GM23338 (cell line): Measurements from ENCODE around the gene DLGAP4. TPM values are rescaled to one million over a fixed set of nuclear protein-coding genes. Genes with fewer than 3 reads are reported as not detected.

Experiments used
- ATAC-seq: fragments of 200-7000 bp; cut with Tn5 transposase; 3 replicates; pipeline ENCODE4 v1.9.1; 2020
- DNase-seq: peaks from one replicate; pipeline ENCODE4 v3.0.0-alpha.2; 2015; ENCODE audit warnings: low spot score
- H2AFZ ChIP-seq: fragments of 200-600 bp; sonication (generic); 2 replicates; pipeline ENCODE4 v1.8.0; 2016; ENCODE audit warnings: antibody characterized with exemption, mild to moderate bottlenecking, moderate library complexity
- H3F3A ChIP-seq: fragments of 200-600 bp; sonication (generic); replicated peaks from 2 replicates; pipeline ENCODE4 v1.8.0; 2017; ENCODE audit warnings: antibody characterized with exemption, mixed run types, low read depth
- H3K27ac ChIP-seq: fragments of 200-600 bp; sonication (generic); 2 replicates; pipeline ENCODE4 v1.6.1; 2016; ENCODE audit warnings: low read depth
- H3K27me3 ChIP-seq: fragments of 200-600 bp; sonication (generic); 2 replicates; pipeline ENCODE4 v1.8.0; 2016; ENCODE audit warnings: mild to moderate bottlenecking, mixed run types, moderate library complexity; ENCODE audit not compliant: insufficient read depth
- H3K36me3 ChIP-seq: fragments of 200-600 bp; sonication (generic); 2 replicates; pipeline ENCODE4 v1.8.0; 2016; ENCODE audit warnings: mild to moderate bottlenecking; ENCODE audit not compliant: insufficient read depth
- H3K4me1 ChIP-seq: fragments of 200-600 bp; sonication (generic); 2 replicates; pipeline ENCODE4 v1.8.0; 2016; ENCODE audit warnings: mild to moderate bottlenecking, moderate library complexity; ENCODE audit not compliant: insufficient read depth
- H3K4me2 ChIP-seq: fragments of 200-600 bp; sonication (generic); 2 replicates; pipeline ENCODE4 v1.7.1; 2017; ENCODE audit warnings: mixed run types
- H3K4me3 ChIP-seq: fragments of 200-600 bp; sonication (generic); 2 replicates; pipeline ENCODE4 v1.6.1; 2016; ENCODE audit warnings: mixed run types
- H3K79me2 ChIP-seq: fragments of 200-600 bp; sonication (generic); replicated peaks from 2 replicates; pipeline ENCODE4 v1.8.0; 2017; ENCODE audit warnings: mild to moderate bottlenecking; ENCODE audit not compliant: insufficient read depth
- H3K9me2 ChIP-seq: fragments of 200-600 bp; sonication (generic); 2 replicates; pipeline ENCODE4 v1.8.0; 2017; ENCODE audit not compliant: insufficient read depth
- H4K20me1 ChIP-seq: fragments of 200-600 bp; sonication (generic); replicated peaks from 2 replicates; pipeline ENCODE4 v1.8.0; 2017; ENCODE audit warnings: mild to moderate bottlenecking; ENCODE audit not compliant: insufficient read depth
- H3K27ac Mint-ChIP-seq: 2 replicates; pipeline ENCODE4 v1.8.0; 2020; ENCODE audit warnings: inconsistent platforms, mild to moderate bottlenecking, moderate library complexity, mixed read lengths
- H3K27me3 Mint-ChIP-seq: 3 replicates; pipeline ENCODE4 v1.8.0; 2022; ENCODE audit warnings: low read depth, mild to moderate bottlenecking, moderate library complexity, mixed read lengths, inconsistent platforms; ENCODE audit not compliant: insufficient read depth, poor library complexity
- H3K36me3 Mint-ChIP-seq: 3 replicates; pipeline ENCODE4 v1.8.0; 2021; ENCODE audit warnings: low read depth, mild to moderate bottlenecking, inconsistent platforms, moderate library complexity, mixed read lengths
- H3K4me1 Mint-ChIP-seq: 3 replicates; pipeline ENCODE4 v1.8.0; 2020; ENCODE audit warnings: mild to moderate bottlenecking, inconsistent platforms, mixed read lengths
- H3K4me3 Mint-ChIP-seq: 3 replicates; pipeline ENCODE4 v1.8.0; 2021; ENCODE audit warnings: moderate library complexity, mild to moderate bottlenecking, inconsistent platforms, mixed read lengths
- H3K9me3 Mint-ChIP-seq: 3 replicates; pipeline ENCODE4 v1.8.0; 2020; ENCODE audit warnings: moderate library complexity, mild to moderate bottlenecking, inconsistent platforms, mixed read lengths
- ETS1 ChIP-seq: IDR thresholded peaks from 2 replicates; pipeline ENCODE4 v1.6.1; 2016; ENCODE audit warnings: antibody characterized with exemption
- EZH2 ChIP-seq: fragments of 200-600 bp; sonication (generic); IDR thresholded peaks from one replicate; pipeline ENCODE4 v1.8.0; 2017; ENCODE audit warnings: antibody characterized with exemption, mild to moderate bottlenecking, low read depth; ENCODE audit not compliant: unreplicated experiment
- EZH2phosphoT487 ChIP-seq: fragments of 200-600 bp; sonication (generic); IDR thresholded peaks from one replicate; pipeline ENCODE4 v1.8.1; 2018; ENCODE audit warnings: antibody characterized with exemption; ENCODE audit not compliant: unreplicated experiment
- JUNB ChIP-seq: IDR thresholded peaks from one replicate; pipeline ENCODE4 v1.6.1; 2016; ENCODE audit warnings: antibody characterized with exemption; ENCODE audit not compliant: unreplicated experiment
- NANOG ChIP-seq: IDR thresholded peaks from 2 replicates; pipeline ENCODE4 v1.6.1; 2016; ENCODE audit warnings: antibody characterized with exemption, borderline replicate concordance
- polyA plus RNA-seq: library from polyadenylated mRNA; unstranded; fragments of >200 nt; fragmentation: Nextera tagmentation; extraction: Ambion mirVana; gene quantifications from 2 replicates; pipeline ENCODE4 v1.2.1, GENCODE V29; 2016
- total RNA-seq: library from RNA; depleted of rRNA; stranded (reverse); fragments of >200 nt; shearing (Covaris generic); gene quantifications from 2 replicates; pipeline ENCODE4 v1.2.3, GENCODE V29; 2014
- TF ChIP-seq, protein P1 (sequence below): fragments of 250-450 bp; sonication (Bioruptor Pico); IDR thresholded peaks from 2 replicates; pipeline ENCODE4 v1.5.0; 2020; ENCODE audit warnings: mild to moderate bottlenecking, moderate library complexity
- TF ChIP-seq, protein P2 (sequence below): IDR thresholded peaks from one replicate; pipeline ENCODE4 v1.6.1; 2018; ENCODE audit warnings: antibody characterized with exemption; ENCODE audit not compliant: unreplicated experiment

Gene DLGAP4
- total and polyA plus RNA-seq, 2 experiments from 2014 or later, result 46.1 to 52.2 TPM

DNA sequence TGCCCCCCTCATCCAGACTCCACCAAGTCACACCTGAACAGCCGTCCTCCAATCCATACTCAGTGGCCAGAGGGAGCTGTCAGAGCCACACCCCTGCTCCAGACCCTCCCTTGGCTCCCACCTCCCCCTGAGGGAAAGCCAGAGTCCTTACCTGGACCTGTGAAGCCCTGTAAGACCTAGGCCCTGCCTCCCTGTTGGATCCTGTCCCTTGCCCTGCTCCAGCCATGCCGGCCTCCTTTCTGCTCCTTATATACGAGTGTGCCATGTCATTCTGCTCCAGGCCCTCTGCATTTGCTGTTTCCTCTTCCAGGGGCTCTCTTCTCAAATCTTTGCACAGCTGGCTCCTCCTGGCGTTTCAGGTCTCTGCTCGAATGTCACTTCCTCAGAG lies 134.9 kb downstream of the DLGAP4 start (continued):
- TF ChIP-seq, protein P1, sequence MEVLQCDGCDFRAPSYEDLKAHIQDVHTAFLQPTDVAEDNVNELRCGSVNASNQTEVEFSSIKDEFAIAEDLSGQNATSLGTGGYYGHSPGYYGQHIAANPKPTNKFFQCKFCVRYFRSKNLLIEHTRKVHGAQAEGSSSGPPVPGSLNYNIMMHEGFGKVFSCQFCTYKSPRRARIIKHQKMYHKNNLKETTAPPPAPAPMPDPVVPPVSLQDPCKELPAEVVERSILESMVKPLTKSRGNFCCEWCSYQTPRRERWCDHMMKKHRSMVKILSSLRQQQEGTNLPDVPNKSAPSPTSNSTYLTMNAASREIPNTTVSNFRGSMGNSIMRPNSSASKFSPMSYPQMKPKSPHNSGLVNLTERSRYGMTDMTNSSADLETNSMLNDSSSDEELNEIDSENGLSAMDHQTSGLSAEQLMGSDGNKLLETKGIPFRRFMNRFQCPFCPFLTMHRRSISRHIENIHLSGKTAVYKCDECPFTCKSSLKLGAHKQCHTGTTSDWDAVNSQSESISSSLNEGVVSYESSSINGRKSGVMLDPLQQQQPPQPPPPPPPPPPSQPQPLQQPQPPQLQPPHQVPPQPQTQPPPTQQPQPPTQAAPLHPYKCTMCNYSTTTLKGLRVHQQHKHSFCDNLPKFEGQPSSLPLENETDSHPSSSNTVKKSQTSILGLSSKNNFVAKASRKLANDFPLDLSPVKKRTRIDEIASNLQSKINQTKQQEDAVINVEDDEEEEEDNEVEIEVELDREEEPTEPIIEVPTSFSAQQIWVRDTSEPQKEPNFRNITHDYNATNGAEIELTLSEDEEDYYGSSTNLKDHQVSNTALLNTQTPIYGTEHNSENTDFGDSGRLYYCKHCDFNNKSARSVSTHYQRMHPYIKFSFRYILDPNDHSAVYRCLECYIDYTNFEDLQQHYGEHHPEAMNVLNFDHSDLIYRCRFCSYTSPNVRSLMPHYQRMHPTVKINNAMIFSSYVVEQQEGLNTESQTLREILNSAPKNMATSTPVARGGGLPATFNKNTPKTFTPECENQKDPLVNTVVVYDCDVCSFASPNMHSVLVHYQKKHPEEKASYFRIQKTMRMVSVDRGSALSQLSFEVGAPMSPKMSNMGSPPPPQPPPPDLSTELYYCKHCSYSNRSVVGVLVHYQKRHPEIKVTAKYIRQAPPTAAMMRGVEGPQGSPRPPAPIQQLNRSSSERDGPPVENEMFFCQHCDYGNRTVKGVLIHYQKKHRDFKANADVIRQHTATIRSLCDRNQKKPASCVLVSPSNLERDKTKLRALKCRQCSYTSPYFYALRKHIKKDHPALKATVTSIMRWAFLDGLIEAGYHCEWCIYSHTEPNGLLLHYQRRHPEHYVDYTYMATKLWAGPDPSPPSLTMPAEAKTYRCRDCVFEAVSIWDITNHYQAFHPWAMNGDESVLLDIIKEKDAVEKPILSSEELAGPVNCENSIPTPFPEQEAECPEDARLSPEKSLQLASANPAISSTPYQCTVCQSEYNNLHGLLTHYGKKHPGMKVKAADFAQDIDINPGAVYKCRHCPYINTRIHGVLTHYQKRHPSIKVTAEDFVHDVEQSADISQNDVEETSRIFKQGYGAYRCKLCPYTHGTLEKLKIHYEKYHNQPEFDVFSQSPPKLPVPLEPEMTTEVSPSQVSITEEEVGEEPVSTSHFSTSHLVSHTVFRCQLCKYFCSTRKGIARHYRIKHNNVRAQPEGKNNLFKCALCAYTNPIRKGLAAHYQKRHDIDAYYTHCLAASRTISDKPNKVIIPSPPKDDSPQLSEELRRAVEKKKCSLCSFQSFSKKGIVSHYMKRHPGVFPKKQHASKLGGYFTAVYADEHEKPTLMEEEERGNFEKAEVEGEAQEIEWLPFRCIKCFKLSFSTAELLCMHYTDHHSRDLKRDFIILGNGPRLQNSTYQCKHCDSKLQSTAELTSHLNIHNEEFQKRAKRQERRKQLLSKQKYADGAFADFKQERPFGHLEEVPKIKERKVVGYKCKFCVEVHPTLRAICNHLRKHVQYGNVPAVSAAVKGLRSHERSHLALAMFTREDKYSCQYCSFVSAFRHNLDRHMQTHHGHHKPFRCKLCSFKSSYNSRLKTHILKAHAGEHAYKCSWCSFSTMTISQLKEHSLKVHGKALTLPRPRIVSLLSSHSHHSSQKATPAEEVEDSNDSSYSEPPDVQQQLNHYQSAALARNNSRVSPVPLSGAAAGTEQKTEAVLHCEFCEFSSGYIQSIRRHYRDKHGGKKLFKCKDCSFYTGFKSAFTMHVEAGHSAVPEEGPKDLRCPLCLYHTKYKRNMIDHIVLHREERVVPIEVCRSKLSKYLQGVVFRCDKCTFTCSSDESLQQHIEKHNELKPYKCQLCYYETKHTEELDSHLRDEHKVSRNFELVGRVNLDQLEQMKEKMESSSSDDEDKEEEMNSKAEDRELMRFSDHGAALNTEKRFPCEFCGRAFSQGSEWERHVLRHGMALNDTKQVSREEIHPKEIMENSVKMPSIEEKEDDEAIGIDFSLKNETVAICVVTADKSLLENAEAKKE (CRISPR knock-in tag), result no peak
- TF ChIP-seq ETS1, result no peak

DNA sequence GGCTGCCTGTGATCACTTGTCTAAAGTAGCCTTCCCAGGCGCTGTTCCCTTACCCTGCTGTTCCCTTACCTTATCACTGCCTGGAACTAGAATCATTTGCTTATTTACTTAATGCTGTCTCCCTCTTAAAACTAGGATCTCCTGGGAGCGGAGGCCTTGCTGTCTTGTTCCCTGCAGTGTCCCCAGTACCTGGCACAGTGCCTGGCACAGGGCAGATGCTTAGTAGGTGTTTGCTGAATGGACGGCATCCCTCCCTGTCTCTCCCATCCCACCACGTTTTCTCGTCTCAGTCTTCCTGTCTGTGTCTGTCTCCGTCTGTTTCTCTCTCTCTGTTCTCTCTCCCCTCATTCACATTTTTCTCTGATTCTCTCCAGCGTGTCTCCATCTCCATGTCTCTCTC lies 135.3 kb downstream of the DLGAP4 start:
- Histone ChIP-seq H3K4me1 (no peaks in the 10 kb centered on the region), H3K9me2 (no peaks in the 10 kb centered on the region), H3F3A (no peaks in the 10 kb centered on the region), H3K4me2 (no peak overlapping the region), H2AFZ (no peak overlapping the region), H4K20me1 (no peaks in the 10 kb centered on the region), H3K27ac (no peak overlapping the region), H3K79me2 (no peaks in the 10 kb centered on the region), H3K27me3 (no peaks in the 10 kb centered on the region), H3K36me3 (no peaks in the 10 kb centered on the region), H3K4me3 (no peak overlapping the region)
- H3K36me3 Mint-ChIP-seq, result no peaks in the 10 kb centered on the region
- H3K27ac Mint-ChIP-seq, result no peak overlapping the region
- H3K4me1 Mint-ChIP-seq, result peaks cover 3% of the 10 kb centered on the region
- H3K4me3 Mint-ChIP-seq, result no peak overlapping the region
- DNase-seq (no peak), ATAC-seq (no peak)
- H3K27me3 Mint-ChIP-seq, result peaks cover 8% of the 10 kb centered on the region
- no peaks in the 10 kb centered on the region for H3K9me3 Mint-ChIP-seq
- no peak for TF ChIP-seq EZH2
- no peak for TF ChIP-seq JUNB
- TF ChIP-seq EZH2phosphoT487, result no peak
- TF ChIP-seq, protein P2, sequence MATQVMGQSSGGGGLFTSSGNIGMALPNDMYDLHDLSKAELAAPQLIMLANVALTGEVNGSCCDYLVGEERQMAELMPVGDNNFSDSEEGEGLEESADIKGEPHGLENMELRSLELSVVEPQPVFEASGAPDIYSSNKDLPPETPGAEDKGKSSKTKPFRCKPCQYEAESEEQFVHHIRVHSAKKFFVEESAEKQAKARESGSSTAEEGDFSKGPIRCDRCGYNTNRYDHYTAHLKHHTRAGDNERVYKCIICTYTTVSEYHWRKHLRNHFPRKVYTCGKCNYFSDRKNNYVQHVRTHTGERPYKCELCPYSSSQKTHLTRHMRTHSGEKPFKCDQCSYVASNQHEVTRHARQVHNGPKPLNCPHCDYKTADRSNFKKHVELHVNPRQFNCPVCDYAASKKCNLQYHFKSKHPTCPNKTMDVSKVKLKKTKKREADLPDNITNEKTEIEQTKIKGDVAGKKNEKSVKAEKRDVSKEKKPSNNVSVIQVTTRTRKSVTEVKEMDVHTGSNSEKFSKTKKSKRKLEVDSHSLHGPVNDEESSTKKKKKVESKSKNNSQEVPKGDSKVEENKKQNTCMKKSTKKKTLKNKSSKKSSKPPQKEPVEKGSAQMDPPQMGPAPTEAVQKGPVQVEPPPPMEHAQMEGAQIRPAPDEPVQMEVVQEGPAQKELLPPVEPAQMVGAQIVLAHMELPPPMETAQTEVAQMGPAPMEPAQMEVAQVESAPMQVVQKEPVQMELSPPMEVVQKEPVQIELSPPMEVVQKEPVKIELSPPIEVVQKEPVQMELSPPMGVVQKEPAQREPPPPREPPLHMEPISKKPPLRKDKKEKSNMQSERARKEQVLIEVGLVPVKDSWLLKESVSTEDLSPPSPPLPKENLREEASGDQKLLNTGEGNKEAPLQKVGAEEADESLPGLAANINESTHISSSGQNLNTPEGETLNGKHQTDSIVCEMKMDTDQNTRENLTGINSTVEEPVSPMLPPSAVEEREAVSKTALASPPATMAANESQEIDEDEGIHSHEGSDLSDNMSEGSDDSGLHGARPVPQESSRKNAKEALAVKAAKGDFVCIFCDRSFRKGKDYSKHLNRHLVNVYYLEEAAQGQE, result no peak
- TF ChIP-seq NANOG, result no peak
